ENCODE results near the gene NUDT7.

The NUDT7 gene

DNA sequence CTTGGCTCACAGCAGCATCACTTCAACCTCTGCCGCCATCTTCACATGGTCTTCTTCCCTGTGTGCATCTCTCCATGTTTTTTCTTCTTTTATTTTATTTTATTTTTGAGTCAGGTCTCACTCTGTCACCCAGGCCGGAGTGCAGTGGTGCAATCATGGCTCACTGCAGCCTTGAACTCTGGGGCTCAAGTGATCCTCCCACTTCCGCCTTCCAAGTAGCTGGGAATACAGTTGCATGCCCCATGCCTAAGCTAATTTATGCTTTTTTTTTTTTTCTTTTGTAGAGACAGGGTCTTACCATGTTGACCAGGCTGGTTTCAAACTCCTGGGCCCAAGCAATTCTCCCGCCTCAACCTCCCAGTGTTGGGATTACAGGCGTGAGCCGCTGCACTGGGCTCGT is 1.9 kb downstream of the NUDT7 start:
- DNase-seq (ENCODE audit: low spot score): no peak

DNA sequence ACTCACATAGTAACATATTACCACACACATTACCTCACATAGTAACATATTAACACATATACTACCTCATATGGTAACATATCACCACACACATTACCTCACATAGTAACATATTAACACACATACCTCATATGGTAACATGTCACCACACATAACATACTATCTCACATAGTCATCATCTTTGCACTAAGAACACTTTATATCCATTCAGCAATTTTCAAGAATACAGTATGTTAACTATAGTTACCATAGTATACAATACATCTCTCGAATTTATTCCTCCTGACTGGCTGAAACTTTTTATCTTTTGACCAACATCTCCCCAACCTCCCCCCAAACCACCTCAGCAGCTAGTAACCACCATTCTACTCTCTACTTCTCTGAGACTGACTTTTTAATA is 7.6 kb downstream of the NUDT7 start:
- DNase-seq (ENCODE audit: low spot score): no peak

DNA sequence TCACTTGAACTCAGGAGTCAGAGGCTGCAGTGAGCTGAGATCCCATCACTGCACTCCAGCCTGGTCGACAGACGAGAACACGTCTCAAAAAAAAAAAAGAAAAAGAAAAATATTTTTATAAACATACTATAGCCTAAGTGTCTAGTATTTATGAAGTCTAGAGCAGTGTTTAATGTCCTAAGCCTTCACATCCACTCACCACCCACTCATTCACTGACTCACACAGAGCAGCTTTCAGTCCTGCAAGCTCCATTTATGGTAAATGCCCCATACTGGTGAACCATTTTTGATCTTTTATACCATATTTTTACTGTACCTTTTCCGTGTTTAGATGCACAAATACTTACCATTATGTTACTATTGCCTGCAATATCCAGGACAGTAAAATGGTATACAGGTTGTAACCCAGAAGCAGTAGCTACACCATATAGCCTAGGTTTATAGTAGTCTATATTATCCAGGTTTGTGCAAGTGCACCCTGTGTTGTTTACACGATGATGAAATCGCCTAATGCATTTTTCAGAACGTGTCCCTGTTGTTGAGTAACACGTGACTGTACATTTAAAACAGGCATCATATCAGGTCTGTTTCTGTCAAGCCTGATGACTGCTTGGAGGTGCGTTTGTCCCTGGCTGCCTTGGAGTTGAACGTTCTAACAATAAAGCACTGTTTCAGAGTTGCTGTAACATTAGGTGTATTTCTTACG is 10.1 kb downstream of the NUDT7 start:
- peak; percentile 49 for DNase-seq (ENCODE audit: low spot score)

DNA sequence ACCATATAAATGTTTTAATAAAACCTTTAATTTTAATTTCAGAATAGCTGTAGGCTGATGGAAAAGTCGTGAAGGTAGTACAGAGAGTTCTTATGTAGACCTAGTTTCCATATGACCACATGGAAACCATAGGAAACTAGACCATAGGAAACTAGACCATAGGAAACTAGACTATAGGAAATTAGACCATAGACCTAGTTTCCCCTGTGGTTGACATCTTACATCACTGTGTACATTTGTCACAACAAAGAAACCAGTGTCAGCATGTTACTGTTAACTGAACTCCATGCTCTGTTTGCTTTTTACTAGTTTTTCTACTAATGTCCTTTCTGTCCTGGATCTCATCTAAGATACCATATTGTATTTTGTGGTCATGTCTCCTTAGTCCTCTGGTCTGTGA is 14.6 kb downstream of the NUDT7 start:
- no peak for DNase-seq (ENCODE audit: low spot score)

DNA sequence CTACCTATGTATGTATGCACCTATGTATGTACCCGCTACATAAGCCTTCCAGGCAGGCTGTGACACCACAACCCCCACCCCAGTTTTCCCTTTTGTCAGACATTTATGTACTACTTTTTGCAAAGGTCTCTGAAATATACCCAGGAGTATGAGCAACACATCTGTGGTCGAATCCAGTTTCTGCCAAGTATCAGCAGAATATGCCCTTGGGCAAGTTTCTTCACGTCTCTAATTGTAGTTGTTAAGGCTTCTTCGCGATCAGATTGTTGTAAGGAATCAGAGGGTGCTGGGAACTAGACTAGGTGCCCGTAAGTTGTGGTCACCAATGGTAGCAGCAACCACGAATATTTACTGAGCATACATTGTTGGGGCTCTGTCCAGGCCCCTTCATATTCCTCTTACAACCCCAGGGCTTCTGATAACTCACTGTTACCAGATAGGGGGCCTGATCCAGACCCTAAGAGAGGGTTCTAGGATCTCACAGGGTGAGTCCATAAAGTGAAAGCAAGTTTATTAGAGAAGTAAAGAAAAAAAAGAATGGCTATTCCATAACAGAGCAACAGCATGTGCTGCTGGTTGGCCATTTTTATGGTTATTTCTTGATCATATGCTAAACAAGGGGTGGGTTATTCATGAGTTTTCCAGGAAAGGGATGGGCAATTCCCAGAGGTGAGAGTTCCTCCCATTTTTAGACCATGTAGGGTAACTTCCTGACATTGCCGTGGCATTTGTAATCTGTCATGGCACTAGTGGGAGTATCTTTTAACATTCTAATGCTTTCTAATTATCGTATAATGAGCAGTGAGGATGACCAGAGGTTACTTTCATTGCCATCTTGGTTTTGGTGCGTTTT is 16.6 kb downstream of the NUDT7 start:
- DNase-seq (ENCODE audit: low spot score): no peak

DNA sequence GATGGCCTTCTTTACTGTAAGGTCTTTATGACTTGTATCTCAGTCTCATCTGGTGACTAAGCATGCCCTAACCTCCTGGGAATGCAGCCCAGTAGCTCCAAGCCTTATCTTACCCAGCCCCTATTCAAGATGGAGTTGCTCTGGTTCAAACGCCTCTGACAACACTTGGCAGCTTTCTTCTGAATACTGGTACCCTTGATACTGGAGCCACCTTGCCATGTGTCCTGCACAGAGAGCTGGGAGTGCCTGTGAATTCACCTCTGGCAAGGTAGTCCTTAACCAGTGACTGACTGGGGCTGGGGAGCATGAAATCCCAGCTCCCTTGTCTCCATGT is 17.2 kb downstream of the NUDT7 start:
- DNase-seq (ENCODE audit: low spot score): peak; percentile 11

DNA sequence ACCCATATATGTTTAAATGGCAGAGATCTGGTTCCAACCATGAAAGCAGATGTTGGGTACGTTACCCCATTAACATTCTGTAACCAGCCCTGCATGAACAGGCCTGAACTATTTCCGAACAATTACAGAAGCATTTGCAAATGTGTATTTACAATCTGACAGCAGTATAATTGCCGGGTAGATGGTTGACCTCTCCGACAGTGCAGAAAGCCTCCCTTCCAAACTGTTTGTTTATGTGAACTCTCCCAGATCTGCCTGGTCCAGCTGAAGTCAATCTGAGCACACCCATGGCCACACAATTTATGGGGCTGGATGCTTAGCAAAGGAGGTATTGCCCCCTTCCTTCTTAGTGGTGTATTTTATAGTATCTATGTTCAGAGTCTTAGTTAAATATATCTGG is 21.8 kb downstream of the NUDT7 start:
- DNase-seq (ENCODE audit: low spot score): no peak

DNA sequence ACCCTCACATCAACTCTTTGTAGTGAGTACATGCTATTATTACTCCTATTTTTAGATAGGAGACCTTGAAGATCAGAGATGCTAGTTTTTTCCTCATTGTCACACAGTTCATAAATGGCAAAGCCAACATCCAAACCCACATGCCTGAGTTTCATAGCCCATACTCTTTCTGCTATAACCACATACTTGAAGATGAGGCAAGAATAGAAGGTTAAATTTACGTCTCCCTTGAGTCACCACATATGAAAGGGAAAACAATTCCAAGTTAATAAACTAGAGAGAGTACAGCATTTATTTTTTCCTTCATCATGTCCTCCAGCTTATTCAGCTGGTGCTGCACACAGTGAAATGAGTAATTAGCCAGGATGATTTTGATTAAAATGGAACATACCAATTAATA is 23.7 kb downstream of the NUDT7 start:
- no peak for DNase-seq (ENCODE audit: low spot score)

DNA sequence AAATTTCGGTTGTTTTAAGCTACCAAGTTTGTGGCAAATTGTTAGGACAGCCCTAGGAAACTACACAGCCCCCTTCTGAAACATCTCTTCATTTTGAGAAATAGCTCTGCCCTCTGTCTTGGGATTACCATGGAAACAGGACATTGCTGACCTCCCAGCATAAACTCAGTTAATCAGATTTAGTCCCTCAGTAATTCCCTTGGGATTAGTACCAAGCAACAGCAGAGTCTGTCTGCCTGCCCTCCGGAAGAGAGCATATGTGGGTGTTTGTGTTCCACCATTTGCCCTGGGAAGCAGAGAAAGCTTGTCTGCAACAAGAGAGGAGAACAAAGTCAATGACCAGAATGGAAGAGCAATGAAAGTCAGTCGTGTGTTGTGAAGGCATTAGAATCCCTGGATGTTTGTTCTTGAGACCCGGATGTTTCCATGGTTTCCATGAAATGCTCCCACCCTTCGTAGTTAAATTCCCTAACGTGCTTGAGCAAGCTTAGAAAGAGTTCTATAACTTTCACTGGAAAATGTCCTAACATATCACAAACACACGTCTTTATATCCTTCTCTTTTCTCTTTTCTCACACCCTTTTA is 26.2 kb downstream of the NUDT7 start:
- DNase-seq (ENCODE audit: low spot score): no peak

DNA sequence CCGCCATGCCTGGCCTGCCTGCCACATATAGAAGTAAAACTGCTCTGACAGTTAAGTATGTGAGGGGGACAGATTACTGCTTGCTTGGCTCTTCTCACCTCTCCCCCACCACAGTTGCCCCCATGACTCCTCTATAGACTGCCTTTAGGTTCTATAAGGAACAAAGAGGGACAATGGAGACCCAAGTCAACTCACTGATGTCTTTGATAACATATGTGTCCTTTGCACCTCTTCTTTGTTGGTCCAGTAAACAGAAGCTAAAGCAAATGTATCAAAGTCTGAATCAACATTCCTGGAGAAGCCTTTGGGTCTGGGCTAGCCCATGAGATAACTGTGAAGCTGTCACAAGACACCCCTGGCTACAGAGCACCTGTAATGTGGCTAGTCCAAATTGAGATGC is 27.1 kb downstream of the NUDT7 start:
- DNase-seq (ENCODE audit: low spot score): no peak

DNA sequence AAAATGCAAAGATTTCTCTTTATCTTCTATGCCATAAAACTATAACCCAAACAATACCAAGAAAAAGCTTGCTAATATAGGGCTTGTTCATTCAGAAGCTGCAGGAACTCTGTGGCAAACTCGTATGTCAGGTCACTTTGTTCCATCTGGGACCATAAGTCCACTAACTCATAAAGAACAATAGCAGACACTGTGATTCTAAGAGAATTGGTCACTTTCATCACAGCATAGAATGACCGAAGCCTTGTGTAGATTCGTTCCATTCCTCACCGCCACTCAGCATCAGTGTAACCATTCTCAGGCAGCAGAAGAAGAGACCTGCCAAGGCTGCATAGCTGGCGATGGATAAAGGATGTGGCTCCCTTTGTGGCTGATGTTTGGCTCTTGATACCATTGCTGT is 35.7 kb downstream of the NUDT7 start:
- DNase-seq (ENCODE audit: low spot score): no peak

DNA sequence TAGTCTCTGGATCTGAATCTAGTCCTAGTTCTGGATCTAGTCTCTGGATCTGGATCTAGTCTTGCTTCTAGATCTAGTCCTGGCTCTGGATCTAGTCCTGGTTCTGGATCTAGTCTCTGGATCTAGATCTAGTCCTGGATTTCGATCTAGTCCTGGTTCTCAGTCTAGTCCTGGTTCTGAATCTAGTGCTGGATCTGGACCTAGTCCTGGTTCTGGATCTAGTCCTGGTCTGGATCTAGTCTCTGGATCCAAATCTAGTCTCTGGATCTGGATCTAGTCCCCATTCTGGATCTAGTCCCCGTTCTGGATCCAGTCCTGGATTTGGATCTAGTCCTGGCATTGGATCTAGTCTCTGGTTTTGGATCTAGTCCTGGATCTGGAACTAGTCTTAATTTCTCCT is 36.2 kb downstream of the NUDT7 start:
- DNase-seq (ENCODE audit: low spot score): no peak

DNA sequence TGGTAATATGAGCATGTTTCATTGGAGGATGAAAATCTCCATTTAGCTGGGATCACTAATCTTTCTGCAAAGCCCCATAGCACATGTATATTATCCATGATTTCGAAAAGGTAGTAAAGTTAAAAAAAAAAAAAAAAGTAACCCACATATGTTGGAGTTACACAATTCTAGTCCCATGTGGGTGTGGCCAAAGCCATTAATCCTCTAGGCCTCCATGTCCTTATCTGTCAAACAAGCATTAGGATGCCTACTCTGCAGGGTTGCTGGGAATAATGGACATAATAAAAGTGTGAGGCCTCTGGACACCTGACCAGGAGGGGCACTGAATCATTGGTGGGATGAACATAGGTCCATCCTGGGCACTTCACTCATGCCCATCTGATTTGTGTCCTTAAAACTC is 36.9 kb downstream of the NUDT7 start:
- DNase-seq (ENCODE audit: low spot score): no peak

DNA sequence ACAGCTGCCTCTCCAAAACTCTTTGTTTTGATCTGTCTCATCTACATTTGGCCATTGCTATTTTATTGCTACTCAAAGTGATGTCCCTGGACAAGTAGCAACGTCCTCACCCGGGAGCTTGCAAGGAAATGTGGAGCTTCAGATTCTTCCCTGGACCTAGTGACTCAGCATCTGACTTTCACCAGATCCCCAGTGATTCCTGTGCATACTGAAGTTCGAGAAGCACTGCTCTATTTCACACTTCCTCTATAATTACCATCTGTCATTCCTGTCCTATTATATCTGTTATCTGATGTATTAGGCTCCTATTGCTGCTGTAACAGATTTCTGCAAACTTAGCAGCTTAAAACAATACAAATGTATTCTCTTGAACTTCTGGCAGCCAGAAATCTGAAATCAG is 37.5 kb downstream of the NUDT7 start:
- no peak for DNase-seq (ENCODE audit: low spot score)

DNA sequence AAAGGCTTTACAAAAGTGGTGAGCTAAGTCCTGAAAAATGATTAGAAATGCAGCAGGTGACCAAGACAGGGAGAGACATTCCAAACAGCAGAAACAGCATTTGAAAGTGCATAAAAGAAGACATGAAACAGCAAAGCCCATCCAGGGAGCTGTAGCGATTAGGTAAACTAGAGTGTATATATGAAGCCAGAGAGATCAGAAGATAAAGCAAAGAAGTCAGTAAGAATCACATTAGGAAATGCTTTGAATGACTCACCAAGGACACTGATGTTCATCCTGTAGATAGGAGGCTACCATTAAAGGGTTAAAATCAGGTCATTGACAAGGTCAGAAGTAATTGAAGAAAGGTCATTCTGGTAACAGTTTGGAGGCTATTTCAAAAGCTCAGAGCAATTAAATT is 38.5 kb downstream of the NUDT7 start:
- no peak for DNase-seq (ENCODE audit: low spot score)

DNA sequence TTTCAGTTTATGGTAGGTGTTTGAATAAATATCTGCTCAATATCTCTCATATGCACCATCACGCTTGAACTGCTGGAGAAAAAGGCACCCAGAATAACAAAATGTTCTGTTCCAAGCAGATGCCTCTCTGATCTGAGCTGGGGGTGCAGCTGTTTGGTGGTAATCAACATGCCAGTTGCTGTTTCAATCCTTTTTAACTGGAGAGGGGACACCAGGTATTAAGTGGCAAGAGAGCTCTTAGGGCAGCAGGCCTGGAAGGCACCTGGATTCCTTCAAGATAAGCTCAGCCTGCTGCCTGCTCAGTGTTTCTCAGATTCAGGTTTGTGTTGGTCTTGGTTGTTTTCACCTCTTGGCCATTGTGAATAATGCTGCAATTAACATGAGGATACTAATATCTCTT is 38.9 kb downstream of the NUDT7 start:
- no peak for DNase-seq (ENCODE audit: low spot score)

DNA sequence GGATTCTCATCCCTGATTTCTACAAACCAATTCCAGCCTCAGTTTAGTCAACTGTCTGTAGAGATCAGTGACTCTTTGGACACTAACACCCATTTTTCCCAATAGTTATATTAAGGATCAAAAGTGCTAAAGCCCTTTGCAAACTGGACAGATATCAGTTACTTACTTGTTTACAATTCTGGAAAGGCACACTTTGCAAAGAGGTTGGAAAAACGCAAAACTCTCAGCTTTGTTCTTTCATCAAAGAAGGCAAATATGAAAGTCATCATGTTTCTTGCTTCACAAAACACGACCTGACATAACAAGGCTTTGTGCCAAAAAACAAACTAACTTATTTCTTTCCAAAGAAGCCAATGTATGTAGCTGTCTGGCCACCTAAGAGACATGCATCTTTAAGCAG is 39.9 kb downstream of the NUDT7 start:
- no peak for DNase-seq (ENCODE audit: low spot score)

DNA sequence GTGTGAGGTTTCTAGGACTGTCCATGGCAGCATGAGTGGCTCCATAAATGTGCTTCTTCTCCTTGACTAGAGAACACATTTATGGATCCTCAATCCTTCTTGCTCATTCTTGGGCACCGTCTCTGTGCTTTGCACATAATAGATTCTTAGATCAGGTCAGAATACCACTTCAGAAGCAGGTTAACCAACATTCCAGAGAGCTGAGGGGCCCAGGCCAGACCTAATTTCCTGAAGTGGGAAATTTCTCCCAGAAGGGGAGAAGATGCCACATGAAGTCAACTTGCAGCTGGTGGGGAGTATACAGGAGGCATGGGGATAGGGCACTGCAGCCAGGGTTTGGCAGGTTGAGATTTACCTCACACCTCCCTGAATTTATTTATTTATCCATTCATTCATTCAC is 41.7 kb downstream of the NUDT7 start:
- no peak for DNase-seq (ENCODE audit: low spot score)

DNA sequence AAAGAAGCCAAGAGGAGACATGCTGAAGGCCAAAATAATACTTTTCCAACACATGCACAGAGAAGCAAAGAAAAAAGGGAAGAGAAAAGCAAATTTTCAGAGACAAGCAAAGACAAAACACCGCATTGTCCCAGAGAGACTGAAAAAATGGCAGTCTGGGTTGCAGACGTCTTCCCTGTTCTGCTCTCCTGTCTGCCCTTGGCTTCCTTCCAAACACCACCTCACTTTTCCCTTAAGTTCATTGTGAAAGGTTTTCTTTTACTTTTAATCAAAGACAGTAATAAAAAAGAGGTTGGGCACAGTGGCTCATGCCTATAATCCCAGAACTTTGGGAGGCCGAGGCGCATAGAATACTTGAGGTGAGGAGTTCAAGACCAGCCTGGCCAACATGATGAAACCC is 44.9 kb downstream of the NUDT7 start:
- DNase-seq (ENCODE audit: low spot score): no peak

DNA sequence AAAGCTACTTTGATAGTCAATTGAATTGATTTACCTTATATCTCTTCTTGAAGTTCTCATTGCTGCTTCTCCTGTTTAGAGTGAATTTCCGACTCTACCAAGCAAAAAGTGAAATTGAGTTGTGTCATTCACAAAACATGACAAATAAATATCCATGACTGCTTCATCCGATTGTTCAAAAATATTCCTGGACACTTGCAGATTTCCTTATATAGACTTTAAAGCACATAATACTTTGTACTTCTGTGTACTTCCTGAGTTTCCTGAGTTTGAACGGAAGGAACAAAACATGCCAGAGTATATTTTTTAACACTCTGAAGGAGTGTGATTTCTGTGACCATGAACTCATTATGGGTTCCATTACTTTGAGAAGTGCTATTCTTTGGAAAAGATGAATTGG is 45.5 kb downstream of the NUDT7 start:
- DNase-seq (ENCODE audit: low spot score): no peak

DNA sequence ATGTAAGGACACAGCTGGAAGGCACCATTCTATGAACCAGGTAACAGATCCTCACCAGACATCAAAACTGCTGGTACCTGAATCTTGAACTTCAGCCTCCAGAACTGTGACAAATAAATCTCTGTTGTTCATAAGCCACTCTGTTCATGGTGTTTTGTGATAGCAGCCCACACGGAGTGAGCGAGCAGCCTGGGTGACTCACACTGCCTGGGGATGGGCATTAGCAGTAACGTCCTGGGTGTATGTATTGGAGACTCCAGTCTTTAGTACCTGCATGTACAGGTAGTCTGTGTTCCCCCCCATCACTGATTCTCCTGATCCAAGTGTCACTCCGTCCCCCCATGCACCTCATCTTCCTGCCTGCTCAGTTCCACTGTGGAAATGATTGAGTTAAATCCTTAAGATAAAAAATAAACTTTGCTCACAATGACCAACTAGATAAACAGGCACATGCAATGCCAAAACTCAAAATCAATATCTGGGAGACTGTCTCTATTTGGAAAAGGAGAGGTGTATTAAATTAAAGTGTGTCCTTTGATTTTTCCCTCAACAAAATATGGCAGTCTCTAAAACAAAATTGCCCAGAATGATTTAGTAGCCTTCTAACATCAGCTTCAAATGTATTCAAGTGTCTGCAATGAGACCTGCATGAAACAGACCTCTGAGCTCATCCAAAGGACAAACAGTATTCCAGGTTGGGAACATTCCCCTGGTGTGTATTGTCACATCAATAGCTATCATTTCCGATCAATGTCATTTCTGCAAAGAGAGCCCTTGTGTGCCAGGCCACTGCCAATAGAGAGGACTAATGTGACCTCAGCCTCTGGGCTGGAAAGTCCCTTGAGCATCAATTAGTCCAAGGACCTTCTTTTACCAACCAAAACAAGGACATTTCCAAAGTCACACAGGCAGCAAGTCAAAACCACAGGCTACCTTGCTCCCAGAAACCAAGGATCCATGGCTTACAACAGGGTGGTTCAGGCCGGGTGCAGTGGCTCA is 53.9 kb downstream of the NUDT7 start:
- DNase-seq (ENCODE audit: low spot score): no peak

DNA sequence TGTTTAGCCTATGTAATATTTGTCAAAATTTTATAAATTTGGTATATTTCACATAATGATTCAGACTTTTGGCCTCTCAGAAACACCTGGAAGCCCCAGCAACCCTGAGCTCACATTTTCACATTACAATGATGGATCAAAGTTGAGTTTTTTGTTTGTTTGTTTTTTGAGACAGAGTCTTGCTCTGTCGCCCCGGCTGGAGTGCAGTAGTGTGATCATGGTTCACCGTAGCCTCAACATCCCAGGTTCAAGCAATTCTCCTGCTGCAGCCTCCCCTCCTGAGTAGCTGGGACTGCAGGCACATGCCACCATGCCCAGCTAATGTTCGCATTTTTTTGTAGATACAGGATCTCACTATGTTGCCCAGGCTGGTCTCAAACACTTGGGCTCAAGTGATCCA is 55.4 kb downstream of the NUDT7 start:
- no peak for DNase-seq (ENCODE audit: low spot score)

Measured in RKO (cell line).